RWPE1 (cell line): Measurements from ENCODE around the gene HSD17B12.

Experiments used
- CTCF ChIA-PET: fragments of 350-600 bp; sonication (Branson Sonifier 250); formaldehyde crosslinking; extraction: SDS; loops from one replicate; lab custom pipeline; 2021; lab: Yijun Ruan, JAX
- POLR2A ChIA-PET: fragments of 400-600 bp; formaldehyde crosslinking; extraction: SDS; loops from one replicate; lab custom pipeline; 2020; ENCODE audit warnings: antibody characterized with exemption; ENCODE audit not compliant: low non-redundant PET; lab: Yijun Ruan, JAX
- DNase-seq: peaks from one replicate; pipeline ENCODE4 v3.0.0; 2012; ENCODE audit warnings: low spot score
- H3K27ac ChIP-seq: fragments of 450-650 bp; 2 replicates; pipeline ENCODE4 v1.5.1; 2017
- CTCF ChIP-seq: fragments of 450-650 bp; conservative IDR thresholded peaks from 2 replicates; pipeline ENCODE4 v1.5.1; 2017; ENCODE audit warnings: low read depth, mild to moderate bottlenecking

The HSD17B12 gene

GRCh38 chr11:43895601-43896000 is 215.1 kb downstream of the HSD17B12 start:
- no peak overlapping the region for H3K27ac ChIP-seq
- ChIA-PET CTCF (no interaction called here), POLR2A (no interaction called here)
- TF ChIP-seq CTCF, result no peak
- no peak for DNase-seq

- no peak overlapping the region for H3K27ac ChIP-seq
- no peak for DNase-seq
- TF ChIP-seq CTCF, result no peak
- ChIA-PET POLR2A (no interaction called here), CTCF (interaction anchor here (0.6 kb wide), 1 partner anchor 46 kb away, joined by 3 read pairs; no protein-coding TSS in a partner anchor)
Measured at GRCh38 chr11:43898574-43898973, 218.0 kb downstream of the HSD17B12 start.

GRCh38 chr11:43899094-43899493 is 218.6 kb downstream of the HSD17B12 start:
- TF ChIP-seq CTCF, result no peak
- ChIA-PET CTCF (interaction anchor here (0.6 kb wide), 1 partner anchor 46 kb away, joined by 3 read pairs; no protein-coding TSS in a partner anchor), POLR2A (no interaction called here)
- DNase-seq, result no peak
- no peak overlapping the region for H3K27ac ChIP-seq

GRCh38 chr11:43901551-43901950 is 221.0 kb downstream of the HSD17B12 start:
- no peak overlapping the region for H3K27ac ChIP-seq
- TF ChIP-seq CTCF, result no peak
- POLR2A ChIA-PET, result no interaction called here
- CTCF ChIA-PET, result interaction anchor here (0.6 kb wide), 1 partner anchor 26 kb away, joined by 3 read pairs; no protein-coding TSS in a partner anchor
- DNase-seq, result no peak

- H3K27ac ChIP-seq, result no peak overlapping the region
- ChIA-PET CTCF (no interaction called here), POLR2A (no interaction called here)
- TF ChIP-seq CTCF, result no peak
- DNase-seq, result no peak
Measured at GRCh38 chr11:43903078-43903477, 222.5 kb downstream of the HSD17B12 start.

- DNase-seq, result no peak
- CTCF ChIA-PET, result no interaction called here
- TF ChIP-seq CTCF, result no peak
- H3K27ac ChIP-seq, result no peak overlapping the region
- POLR2A ChIA-PET, result no interaction called here
Measured at GRCh38 chr11:43903969-43904368, 223.4 kb downstream of the HSD17B12 start.
